HuH-7 (cell line): Measurements from ENCODE around the gene RDH8.

Experiments
- DNase-seq: peaks from one replicate; pipeline ENCODE4 v3.0.0; 2011; ENCODE audit warnings: low spot score

Gene RDH8

DNA sequence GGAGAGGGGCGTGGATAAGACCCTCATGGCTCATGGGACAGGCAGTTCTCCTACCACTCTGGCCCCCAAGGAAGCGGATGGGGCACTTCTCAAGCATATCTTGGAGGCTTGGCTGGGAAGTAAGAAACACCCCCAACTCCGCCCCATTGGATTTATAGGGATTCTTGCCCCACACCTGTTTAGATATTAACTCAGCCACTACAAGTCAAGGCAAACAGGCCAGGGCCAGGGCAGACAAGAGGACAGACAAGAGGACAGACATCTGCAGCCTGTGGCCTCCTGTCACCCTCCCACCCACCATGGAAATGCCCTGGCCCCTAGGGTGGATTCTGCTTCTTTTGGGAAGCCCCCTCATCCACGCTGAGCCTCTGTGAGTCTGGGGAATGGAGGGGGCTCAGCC, 24.1 kb downstream of the RDH8 start:
- DNase-seq: no peak

DNA sequence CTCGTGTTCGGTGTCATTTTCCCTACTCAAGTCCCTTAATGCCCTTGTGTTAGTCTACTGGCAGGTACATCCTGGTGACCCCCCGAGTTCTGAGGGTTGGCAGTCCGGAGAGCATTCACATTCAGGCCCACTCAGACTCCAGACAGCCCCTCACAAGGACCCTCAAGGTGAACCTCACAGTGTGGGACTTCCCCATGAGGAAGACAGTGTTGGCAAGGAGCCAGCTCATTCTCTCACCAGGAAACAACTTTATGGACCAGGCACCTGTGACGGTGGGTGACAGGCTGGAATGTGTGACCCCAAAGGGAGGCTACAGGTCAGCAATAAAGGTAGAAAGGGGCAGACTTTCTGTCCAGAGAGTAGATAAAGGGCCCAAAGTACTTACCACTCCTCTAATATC, 24.5 kb downstream of the RDH8 start:
- no peak for DNase-seq

GRCh38 chr19:10043286-10043927, 30.1 kb downstream of the RDH8 start:
- DNase-seq: no peak

DNA sequence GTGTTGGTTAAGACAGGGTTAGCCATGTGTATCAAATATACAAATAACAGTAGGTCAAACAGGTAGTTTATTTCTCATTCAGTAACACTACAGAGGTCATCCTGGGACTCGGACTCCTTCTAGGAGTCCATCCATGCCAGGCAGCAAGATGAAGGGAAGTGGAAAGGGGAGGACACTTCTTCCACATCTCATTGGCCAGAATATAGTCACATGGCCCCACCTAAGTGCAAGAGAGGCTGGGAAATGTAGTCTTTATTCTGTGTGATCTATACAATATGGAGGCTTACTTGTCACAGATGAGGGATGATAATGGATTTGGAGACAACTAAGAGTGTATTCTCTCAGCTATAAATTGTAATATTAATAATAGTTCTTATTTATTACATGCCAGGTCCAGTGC, 31.1 kb downstream of the RDH8 start:
- no peak for DNase-seq

GRCh38 chr19:10045371-10045770, 32.1 kb downstream of the RDH8 start:
- DNase-seq: no peak

- no peak for DNase-seq
These were observed 36.3 kb downstream of the RDH8 start for GRCh38 chr19:10049626-10050025.

DNA sequence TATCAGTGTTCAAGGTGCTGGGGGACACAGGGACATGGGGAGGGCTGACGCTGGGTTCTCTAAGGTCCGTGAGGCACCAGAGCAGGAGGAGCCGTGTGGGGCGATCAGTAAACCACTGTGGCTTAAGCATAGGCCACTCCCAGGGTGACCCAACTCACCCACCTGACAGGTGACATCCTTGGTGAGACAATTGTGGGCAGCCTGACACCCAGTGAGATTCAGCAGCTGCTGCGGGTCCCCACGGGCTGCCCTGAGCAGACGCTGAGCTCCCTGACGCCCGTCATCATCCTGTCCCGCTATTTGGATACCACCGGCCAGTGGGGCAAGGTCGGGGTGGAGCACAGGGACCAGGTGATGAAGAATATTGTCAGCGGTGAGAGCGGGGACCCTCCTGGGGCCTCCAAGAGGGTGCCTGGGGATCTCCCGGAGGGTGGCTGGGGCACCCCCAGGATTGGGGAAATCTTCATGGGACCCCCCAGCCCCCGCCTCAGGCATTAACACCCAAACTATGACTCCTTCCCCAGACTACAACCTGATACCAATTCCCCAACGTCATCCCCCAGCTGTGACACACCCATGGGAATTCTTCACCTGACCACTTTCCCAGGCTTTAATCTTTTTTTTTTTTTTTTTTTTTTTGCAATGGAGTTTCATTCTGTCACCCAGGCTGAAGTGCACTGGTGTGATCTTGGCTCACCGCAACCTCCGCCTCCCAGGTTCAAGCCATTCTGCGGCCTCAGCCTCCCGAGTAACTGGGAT, 39.5 kb downstream of the RDH8 start:
- no peak for DNase-seq

DNA sequence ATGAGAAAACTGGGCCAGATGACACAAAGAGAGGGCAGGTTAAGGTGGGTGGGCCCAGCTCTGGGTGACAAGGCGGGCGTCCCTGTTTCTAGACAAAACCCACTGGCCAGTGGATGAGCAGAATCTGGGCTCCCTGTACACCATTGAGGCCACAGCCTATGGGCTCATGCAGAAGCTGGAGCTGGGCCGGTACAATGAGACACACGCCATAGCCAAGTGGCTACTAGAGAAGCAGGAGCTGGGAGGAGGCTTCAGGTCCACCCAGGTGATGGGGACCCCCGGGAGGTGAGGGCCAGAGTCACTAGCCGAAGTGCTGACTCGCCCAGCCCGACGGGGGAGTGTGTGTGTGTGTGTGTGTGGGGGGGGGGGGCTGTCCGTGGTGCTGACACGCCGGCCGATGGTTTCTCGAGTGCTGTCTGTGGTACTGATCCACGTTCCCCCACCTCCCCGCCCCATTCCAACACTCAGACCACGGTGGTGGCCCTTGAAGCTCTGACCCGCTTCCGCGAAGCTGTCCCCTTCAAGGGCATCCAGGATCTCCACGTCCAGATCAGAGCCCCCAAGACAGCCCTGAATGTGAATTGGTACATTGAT, 48.5 kb downstream of the RDH8 start:
- DNase-seq: no peak

- no peak for DNase-seq
These were observed 54.9 kb downstream of the RDH8 start for GRCh38 chr19:10068205-10068604.

DNA sequence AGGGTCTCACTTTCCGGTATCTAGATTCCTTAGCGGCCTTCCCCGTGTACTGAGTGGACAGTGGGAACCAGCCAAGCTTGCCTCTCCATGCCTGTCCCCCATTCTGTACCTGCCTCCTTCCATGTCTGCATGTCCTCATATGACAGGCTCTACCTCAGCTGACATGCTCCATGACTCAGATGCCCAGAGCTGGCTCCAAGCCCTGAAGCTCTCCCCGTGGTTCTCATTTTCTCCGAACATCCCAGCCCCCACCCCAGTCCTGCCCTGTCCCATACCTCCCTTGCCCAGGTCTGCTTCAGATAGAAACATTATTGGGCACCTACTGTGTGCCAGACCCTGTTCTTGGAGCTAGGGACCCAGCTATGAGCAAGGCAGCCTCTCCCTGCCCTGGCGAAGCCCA, 55.8 kb downstream of the RDH8 start:
- no peak for DNase-seq

DNA sequence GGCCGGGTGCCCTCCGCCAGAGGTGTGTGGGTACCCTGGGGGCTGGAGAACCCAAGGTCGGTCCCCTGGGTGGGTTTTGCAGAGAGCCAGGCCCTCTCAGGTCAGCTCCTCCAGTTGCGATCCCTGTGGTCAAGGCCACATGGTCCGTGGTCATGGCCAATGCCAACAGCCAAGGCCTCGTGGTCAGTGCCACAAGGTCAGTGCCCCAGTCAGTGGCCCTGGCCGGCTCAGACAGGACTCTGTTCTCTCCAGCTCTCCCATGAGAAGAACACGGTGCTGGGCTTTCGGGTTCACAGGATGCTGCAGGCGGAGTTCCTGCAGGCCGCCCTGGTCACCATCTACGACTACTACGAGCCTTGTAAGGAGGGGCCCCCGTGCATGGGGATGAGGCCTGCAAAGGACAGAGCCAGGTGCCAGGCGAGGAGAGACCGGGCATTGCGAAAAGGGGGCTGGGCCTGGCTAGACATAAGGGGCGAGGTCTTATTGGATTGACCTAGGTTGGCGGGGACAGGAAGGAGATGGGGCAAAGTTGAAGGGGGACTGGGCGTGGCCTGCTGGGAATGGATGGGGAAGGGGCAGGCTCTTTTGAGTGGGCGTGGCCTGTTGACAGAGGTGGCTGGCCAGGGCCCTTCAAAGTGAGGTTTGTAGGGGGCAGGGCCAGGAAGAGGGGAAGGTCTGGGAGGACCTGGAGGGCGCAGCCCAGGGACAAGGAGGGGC, 57.6 kb downstream of the RDH8 start:
- no peak for DNase-seq
